HEK293 (cell line): Measurements from ENCODE around the gene CMTM2.

Experiments
- CTCF ChIA-PET: fragments of 350-600 bp; formaldehyde crosslinking; extraction: SDS; loops from one replicate; lab custom pipeline; 2021; ENCODE audit warnings: antibody characterized with exemption; lab: Yijun Ruan, JAX
- POLR2A ChIA-PET: fragments of 300-600 bp; formaldehyde crosslinking; extraction: SDS; loops from one replicate; lab custom pipeline; 2020; ENCODE audit warnings: antibody characterized with exemption, inconsistent platforms; lab: Yijun Ruan, JAX
- H3K27ac ChIP-seq: fragments of 200-500 bp; sonication (Bioruptor generic); 2 replicates; pipeline ENCODE4 v1.5.1; 2014; ENCODE audit warnings: low read depth, low read length, control low read depth, inconsistent platforms; ENCODE audit errors: extremely low read depth
- H3K36me3 ChIP-seq, 2 experiments: fragments of 200-500 bp in 1 of 2; sonication (Bioruptor generic) in 1 of 2; 1 replicate in 1 of 2; 2 replicates in 1 of 2; pipeline ENCODE4 v1.5.1; 2014 to 2017; ENCODE audit warnings: inconsistent platforms in 2 of 2, low read length in 2 of 2; ENCODE audit not compliant: control insufficient read depth in 2 of 2, insufficient read depth in 1 of 2
- H3K4me1 ChIP-seq: fragments of 200-500 bp; sonication (Bioruptor generic); 2 replicates; pipeline ENCODE4 v1.5.1; 2014; ENCODE audit warnings: mild to moderate bottlenecking, low read length, inconsistent platforms; ENCODE audit not compliant: control insufficient read depth, insufficient read depth
- H3K4me3 ChIP-seq: 2 replicates; pipeline ENCODE4 v1.5.1; 2011; ENCODE audit warnings: low read depth, mild to moderate bottlenecking, control low read depth, low read length, moderate library complexity
- H3K9me3 ChIP-seq: fragments of 200-500 bp; sonication (Bioruptor generic); 2 replicates; pipeline ENCODE4 v1.5.1; 2014; ENCODE audit warnings: low read depth, low read length, inconsistent platforms; ENCODE audit not compliant: control insufficient read depth, insufficient read depth
- GLIS2 ChIP-seq: fragments of 450-650 bp; formaldehyde crosslinking; IDR thresholded peaks from 2 replicates; pipeline ENCODE4 v1.5.1; 2016; ENCODE audit warnings: missing biosample characterization, missing genetic modification characterization
- ZBTB20 ChIP-seq: fragments of 450-650 bp; formaldehyde crosslinking; IDR thresholded peaks from 2 replicates; pipeline ENCODE4 v1.5.1; 2016; ENCODE audit warnings: missing biosample characterization, missing genetic modification characterization
- ZBTB21 ChIP-seq: fragments of 450-650 bp; formaldehyde crosslinking; IDR thresholded peaks from 2 replicates; pipeline ENCODE4 v1.5.1; 2017; ENCODE audit warnings: missing biosample characterization, missing genetic modification characterization
- ZNF10 ChIP-seq: fragments of 450-650 bp; formaldehyde crosslinking; IDR thresholded peaks from 2 replicates; pipeline ENCODE4 v1.5.1; 2017; ENCODE audit warnings: missing biosample characterization, missing genetic modification characterization
- ZNF140 ChIP-seq: fragments of 450-650 bp; formaldehyde crosslinking; IDR thresholded peaks from 2 replicates; pipeline ENCODE4 v1.5.1; 2016; ENCODE audit warnings: missing biosample characterization, missing genetic modification characterization
- ZNF16 ChIP-seq: fragments of 450-650 bp; formaldehyde crosslinking; IDR thresholded peaks from 2 replicates; pipeline ENCODE4 v1.5.1; 2016; ENCODE audit warnings: low read depth, missing biosample characterization, missing genetic modification characterization
- ZNF184 ChIP-seq: fragments of 450-650 bp; IDR thresholded peaks from 2 replicates; pipeline ENCODE4 v1.5.1; 2018; ENCODE audit warnings: missing biosample characterization, mild to moderate bottlenecking, missing genetic modification characterization
- ZNF561 ChIP-seq: fragments of 450-650 bp; IDR thresholded peaks from 2 replicates; pipeline ENCODE4 v1.5.1; 2018; ENCODE audit warnings: missing biosample characterization, missing genetic modification characterization, borderline replicate concordance
- ZNF624 ChIP-seq: fragments of 450-650 bp; formaldehyde crosslinking; IDR thresholded peaks from 2 replicates; pipeline ENCODE4 v1.5.1; 2017; ENCODE audit warnings: missing biosample characterization, missing genetic modification characterization
- ZNF629 ChIP-seq: fragments of 450-650 bp; formaldehyde crosslinking; IDR thresholded peaks from 2 replicates; pipeline ENCODE4 v1.5.1; 2017; ENCODE audit warnings: missing biosample characterization, missing genetic modification characterization
- ZNF654 ChIP-seq: fragments of 450-650 bp; formaldehyde crosslinking; IDR thresholded peaks from 2 replicates; pipeline ENCODE4 v1.5.1; 2016; ENCODE audit warnings: low read depth, missing biosample characterization, missing genetic modification characterization
- ZNF707 ChIP-seq: fragments of 450-650 bp; formaldehyde crosslinking; IDR thresholded peaks from 2 replicates; pipeline ENCODE4 v1.5.1; 2016; ENCODE audit warnings: missing biosample characterization, missing genetic modification characterization
- TF ChIP-seq, protein P1 (sequence below): fragments of 450-650 bp; formaldehyde crosslinking; IDR thresholded peaks from 2 replicates; pipeline ENCODE4 v1.5.1; 2016; ENCODE audit warnings: missing biosample characterization, missing genetic modification characterization
- TF ChIP-seq, protein P2 (sequence below): fragments of 450-650 bp; formaldehyde crosslinking; IDR thresholded peaks from 2 replicates; pipeline ENCODE4 v1.5.0; 2017; ENCODE audit warnings: missing biosample characterization, missing genetic modification characterization, borderline replicate concordance

Gene CMTM2

DNA sequence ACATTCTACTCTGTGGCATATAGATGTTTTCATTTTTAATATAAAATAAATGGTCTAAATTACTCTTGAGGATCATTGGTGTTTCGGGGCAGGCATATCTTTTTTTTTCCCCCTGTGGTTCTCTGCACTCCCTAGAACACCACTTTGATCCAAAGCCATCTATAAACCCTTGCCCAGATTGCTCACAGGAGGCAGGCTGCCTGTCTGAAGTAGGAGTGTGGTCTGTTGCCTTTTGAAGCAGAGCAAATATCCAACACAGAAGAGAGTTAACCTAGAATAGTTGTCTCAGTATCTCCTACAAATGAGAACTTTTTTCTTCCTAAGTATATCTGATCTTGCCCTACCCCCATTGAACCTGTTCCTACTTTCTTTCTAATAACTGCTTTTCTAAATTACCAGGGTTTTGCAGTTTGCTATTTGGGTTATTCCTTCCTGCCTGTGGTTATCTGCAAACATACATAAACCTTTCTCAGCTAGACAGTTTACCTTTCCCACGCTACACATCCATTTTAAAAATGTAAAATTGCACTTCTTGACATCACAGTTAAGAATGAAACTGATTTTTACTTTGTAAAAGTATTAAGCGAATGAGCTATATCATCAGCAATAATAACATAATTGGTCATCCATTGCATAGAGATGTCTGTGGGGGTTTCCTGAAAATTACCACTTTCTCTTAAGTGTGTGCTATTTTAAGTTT lies 17.7 kb upstream of the CMTM2 start (continued):
- TF ChIP-seq ZNF16 (tag by site-specific recombination) (no peak), ZNF184 (no peak)
- TF ChIP-seq, all 188 proteins: peak for 0

DNA sequence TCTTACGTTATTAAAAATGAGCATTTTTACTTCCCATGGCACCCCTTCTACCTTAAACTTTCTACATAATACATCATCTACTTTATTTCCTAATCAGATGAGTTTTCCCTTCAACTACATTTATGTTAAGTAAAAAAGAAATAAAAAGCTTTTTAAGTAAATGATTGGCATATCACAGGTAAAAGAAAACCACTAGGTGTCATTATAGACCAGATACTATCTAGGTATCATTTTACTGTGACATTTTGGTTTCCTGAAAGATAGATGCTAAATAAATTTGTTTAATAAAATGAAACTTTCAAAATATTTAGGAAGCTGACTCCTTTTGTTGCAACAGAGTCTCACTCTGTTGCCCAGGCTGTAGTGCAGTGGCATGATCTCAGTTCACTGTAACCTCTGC lies 16.9 kb upstream of the CMTM2 start:
- no peak overlapping the region for H3K27ac ChIP-seq
- H3K4me3 ChIP-seq = no peak overlapping the region
- no peaks in the 10 kb centered on the region for H3K4me1 ChIP-seq
- no peaks in the 10 kb centered on the region for H3K9me3 ChIP-seq
- TF ChIP-seq ZNF561 (tag by site-specific recombination) = no peak
- no peak for TF ChIP-seq ZBTB20 (tag by site-specific recombination)
- TF ChIP-seq ZNF654 (tag by site-specific recombination) = no peak
- TF ChIP-seq ZNF707 (tag by site-specific recombination) = no peak
- TF ChIP-seq, protein P1, sequence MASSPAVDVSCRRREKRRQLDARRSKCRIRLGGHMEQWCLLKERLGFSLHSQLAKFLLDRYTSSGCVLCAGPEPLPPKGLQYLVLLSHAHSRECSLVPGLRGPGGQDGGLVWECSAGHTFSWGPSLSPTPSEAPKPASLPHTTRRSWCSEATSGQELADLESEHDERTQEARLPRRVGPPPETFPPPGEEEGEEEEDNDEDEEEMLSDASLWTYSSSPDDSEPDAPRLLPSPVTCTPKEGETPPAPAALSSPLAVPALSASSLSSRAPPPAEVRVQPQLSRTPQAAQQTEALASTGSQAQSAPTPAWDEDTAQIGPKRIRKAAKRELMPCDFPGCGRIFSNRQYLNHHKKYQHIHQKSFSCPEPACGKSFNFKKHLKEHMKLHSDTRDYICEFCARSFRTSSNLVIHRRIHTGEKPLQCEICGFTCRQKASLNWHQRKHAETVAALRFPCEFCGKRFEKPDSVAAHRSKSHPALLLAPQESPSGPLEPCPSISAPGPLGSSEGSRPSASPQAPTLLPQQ (tag by site-specific recombination) = no peak
- TF ChIP-seq, protein P2, sequence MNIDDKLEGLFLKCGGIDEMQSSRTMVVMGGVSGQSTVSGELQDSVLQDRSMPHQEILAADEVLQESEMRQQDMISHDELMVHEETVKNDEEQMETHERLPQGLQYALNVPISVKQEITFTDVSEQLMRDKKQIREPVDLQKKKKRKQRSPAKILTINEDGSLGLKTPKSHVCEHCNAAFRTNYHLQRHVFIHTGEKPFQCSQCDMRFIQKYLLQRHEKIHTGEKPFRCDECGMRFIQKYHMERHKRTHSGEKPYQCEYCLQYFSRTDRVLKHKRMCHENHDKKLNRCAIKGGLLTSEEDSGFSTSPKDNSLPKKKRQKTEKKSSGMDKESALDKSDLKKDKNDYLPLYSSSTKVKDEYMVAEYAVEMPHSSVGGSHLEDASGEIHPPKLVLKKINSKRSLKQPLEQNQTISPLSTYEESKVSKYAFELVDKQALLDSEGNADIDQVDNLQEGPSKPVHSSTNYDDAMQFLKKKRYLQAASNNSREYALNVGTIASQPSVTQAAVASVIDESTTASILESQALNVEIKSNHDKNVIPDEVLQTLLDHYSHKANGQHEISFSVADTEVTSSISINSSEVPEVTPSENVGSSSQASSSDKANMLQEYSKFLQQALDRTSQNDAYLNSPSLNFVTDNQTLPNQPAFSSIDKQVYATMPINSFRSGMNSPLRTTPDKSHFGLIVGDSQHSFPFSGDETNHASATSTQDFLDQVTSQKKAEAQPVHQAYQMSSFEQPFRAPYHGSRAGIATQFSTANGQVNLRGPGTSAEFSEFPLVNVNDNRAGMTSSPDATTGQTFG (tag by site-specific recombination) = no peak
- TF ChIP-seq ZBTB21 (tag by site-specific recombination) = no peak
- TF ChIP-seq GLIS2 (tag by site-specific recombination) = no peak
- H3K36me3 ChIP-seq = peaks cover 5 to 92% of the 10 kb centered on the region in 2 experiments; a peak in 2 of 3 replicates
- ChIA-PET CTCF (interaction anchor here (1.0 to 2.6 kb wide), 8 partner anchors 10 to 306 kb away, joined by 3 to 10 read pairs (median 4); partner anchors contain the start of gene CMTM2), POLR2A (interaction anchor here (0.7 kb wide), 1 partner anchor 12 kb away, joined by 3 read pairs; no protein-coding TSS in a partner anchor)

DNA sequence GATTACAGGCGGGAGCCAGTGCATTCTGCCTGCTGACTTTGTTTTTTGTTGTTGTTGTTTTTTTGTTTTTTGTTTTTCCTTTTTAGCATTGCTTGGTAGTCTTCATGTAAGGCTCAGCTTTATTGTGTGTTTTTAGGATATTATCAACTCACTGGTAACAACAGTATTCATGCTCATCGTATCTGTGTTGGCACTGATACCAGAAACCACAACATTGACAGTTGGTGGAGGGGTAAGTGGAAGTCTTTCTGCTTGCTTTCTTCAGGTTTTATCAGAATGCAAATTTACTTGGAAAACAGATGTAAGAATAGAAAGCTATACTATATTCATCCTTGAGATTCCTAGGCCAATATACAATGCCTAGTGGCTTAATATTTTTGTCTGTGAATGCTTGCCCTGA lies 16.3 kb upstream of the CMTM2 start:
- Histone ChIP-seq H3K36me3 (peaks cover 5 to 86% of the 10 kb centered on the region in 2 experiments; a peak in 2 of 3 replicates), H3K27ac (no peak overlapping the region), H3K4me3 (no peak overlapping the region), H3K4me1 (no peaks in the 10 kb centered on the region), H3K9me3 (no peaks in the 10 kb centered on the region)
- ChIA-PET CTCF (interaction anchor here (0.6 to 2.6 kb wide), 12 partner anchors 10 to 305 kb away, joined by 3 to 10 read pairs (median 4); partner anchors contain the start of genes CKLF, CMTM2 and DYNC1LI2), POLR2A (no interaction called here)
- TF ChIP-seq ZNF140 (tag by site-specific recombination) (no peak), ZNF624 (tag by site-specific recombination) (no peak), ZNF629 (tag by site-specific recombination) (no peak), ZNF10 (tag by site-specific recombination) (no peak)

DNA sequence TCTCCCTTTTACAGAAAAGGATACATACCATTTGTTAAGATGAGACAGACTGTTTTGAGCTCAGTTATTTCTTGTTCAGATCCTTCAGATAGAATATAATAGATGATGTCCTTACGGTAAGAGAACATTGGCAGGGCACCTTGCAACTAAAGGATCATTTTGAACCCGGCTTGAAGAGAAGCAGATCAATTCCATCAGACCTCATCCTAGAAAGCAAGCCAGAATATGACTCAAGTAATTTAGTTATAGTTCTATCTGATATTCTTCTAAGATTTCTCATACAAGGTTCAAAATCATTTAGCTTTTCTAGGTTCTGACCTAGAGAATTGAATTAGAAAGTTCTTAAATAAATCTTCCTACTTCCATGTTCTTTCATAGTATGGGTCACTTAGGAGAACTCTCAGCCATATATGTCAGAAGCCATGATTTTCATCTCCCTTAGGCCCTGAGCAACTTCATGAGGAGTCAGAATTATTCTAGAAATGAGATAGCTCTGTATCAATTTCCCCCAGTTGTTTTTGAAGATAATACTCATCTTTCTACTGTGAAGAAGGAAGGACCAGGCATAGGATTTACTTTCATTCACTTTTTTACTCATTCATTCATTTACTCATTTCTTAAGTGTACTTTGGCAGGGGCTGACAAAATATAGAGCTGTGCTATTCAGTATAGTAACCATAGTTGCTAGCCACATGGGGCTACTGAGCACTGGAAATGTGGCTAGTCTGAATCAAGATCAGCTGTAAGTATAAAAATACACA lies 15.5 kb upstream of the CMTM2 start:
- CTCF ChIA-PET = interaction anchor here (0.6 to 2.6 kb wide), 10 partner anchors 9 to 188 kb away, joined by 3 to 10 read pairs (median 4); partner anchors contain the start of genes CKLF and DYNC1LI2
- no peak for TF ChIP-seq ZNF654 (tag by site-specific recombination)
- Histone ChIP-seq H3K36me3 (peaks cover 5 to 79% of the 10 kb centered on the region in 2 experiments; a peak in 2 of 3 replicates), H3K27ac (no peak overlapping the region), H3K4me3 (no peak overlapping the region), H3K4me1 (no peaks in the 10 kb centered on the region), H3K9me3 (no peaks in the 10 kb centered on the region)
- POLR2A ChIA-PET = no interaction called here
